ENCODE data around the gene EXD3.
A peak's percentile ranks its signal among the peaks of the same experiment; 100 is the strongest.
"Not testable (repeated sequence)": the region's sequence is repeated elsewhere in the genome, so short reads cannot be mapped to it uniquely, and the experiment has no call there.

The EXD3 gene

DNA sequence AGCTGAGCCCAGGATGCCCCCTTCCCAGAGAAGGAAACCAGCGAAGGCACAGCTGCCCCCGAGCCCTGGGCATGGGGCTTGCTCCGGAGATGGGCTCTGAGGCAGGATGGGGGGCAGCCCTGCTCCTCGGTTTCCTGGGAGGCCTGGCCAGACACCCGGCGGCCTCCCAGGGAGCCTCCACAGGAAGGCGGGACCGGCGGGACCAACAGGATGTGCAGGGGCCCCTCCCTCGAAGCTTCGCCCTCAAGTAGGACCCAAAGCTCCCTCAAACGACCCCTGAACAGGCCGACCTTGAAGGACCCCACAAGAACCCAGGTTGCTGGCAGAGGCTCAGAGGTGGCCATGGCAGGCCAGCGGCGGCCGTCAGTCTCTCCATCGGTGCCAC lies 11.7 kb downstream of the EXD3 start:
- no peak for DNase-seq (ENCODE audit: low read depth in 2 of 2)

DNA sequence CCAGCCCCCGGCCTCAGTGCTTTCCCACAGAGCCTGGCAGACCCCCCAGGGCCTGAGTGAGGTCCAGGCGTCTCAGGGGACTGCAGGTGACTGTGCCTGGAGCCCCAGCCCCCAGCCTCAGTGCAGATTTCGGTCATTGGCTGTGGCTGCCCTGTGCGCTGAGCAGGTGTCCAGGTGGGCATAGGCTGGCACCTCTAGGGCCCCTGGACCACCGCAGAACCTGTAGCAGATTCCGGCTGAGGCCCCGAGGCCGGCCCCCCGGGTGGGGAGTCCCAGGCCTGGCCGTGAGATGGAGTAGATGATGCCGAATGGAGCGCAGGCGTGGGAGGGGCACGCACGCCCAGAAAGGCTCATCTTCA lies 12.1 kb downstream of the EXD3 start:
- DNase-seq (ENCODE audit: low read depth in 2 of 2) = no peak

DNA sequence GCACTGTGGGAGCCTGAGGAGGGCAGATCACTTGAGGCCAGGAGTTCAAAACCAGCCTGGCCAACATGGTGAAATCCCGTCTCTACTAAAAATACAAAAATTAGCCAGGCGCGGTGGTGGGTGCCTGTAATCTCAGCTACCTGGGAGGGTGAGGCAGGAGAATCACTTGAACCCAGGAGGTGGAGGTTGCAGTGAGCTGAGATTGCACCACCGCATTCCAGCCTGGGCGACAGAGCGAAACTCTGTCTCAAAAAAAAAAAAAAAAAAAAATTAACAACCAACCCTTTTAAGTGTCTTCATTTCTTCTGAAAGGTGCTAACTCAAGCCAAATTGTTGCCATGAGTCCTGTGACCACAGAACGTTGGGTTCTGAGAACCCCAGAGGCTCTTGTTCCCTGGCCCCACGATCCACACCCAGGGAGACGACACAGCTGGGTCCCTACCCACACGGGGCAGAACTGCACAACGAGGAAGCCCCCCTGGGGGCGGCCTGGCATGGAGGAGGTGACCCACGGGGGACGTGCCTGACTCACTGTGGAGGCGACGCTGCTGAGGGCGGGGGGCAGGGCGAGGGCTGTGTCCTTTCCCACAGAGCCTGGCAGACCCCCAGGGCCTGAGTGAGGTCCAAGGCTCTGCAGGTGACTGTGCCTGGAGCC lies 12.6 kb downstream of the EXD3 start:
- DNase-seq (ENCODE audit: low read depth in 2 of 2) = not testable (repeated sequence)

DNA sequence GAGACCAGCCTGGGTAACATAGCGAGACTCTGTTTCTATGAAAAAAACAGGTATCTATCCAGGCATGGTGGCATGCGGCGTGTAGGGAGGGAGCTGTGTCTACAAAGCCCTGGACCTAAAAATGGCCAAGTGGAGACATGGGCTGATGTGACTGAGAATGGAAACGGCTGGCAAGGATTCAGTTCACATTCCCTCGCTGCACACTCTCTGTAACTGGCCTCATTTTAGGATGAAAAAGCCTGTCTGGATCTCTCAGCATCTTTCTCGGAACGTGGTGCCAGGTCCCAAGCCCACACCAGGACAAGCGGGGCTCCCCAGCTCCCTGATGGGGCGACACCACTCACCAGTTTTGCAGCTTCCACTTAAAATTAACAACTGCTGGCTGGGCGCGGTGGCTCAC lies 13.4 kb downstream of the EXD3 start:
- no peak for DNase-seq (ENCODE audit: low read depth in 2 of 2)

DNA sequence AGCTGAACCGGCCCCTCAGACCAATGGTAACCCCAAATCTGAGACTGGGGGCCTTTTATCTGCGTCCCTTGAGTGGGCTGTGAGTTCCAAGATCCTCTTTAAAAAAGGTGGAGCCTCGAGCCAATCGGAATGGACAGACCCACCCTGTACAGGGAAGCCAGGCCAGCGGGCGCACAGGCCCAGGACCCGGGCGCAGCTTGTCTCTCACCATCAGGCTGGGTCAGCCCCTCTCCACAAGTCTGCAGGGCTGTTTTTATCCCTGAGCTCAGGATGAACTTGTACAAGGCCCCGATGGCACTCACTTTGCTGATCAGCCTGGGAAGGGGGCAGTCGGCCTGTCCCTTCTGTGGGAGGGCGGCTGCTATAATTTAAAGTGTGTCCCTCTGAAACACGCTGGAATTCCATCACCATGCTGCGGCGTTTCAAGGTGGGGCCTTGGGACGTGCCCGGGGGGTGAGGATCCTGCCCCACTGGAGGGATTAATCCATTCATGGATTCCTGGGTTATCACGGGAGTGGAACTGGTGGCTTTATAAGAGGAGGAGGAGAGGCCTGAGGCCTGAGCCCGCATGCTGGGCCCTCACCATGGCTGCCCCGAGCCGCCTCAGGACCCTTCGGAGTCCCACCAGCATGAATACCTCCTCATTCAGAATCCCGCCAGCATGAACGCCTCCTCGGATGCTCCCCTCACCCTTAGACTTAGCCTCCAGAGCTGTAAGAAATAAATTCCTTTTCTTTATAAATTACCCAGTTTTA lies 14.1 kb downstream of the EXD3 start:
- no peak for DNase-seq (ENCODE audit: low read depth in 2 of 2)

DNA sequence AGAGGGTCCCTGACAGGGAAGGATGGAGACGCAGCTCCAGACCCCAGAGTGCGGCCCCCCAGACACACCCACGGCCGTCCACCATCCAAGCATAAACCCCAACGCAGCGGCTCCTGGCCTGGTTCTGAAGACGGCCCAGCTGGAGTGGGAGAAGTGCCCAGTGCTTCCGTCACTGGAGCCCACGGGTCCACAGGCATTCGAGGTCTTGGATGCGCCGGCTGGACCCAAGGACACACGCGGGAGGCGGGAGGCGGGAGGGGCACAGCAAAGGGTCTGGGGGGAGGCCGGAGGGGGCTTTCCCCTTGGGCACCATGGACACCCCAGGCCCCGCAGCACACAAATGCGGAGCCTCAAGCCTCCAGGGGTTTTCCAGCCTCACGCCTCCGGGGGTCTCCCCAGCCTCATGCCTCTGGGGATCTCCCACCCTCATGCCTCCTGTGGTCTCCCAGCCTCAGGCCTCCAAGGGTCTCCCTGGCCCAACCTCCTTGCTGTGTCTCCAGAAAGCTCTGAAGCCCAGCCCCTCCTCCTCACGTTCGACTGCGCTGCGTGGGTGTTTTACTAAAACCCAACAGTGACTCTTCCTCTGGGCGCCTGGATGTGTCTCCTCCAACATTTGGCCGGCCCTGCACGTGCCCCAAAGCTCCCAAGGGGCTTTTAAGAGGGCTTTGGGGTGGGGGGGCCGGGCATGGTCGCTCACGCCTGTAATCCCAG lies 15.2 kb downstream of the EXD3 start:
- no peak for DNase-seq (ENCODE audit: low read depth in 2 of 2)

DNA sequence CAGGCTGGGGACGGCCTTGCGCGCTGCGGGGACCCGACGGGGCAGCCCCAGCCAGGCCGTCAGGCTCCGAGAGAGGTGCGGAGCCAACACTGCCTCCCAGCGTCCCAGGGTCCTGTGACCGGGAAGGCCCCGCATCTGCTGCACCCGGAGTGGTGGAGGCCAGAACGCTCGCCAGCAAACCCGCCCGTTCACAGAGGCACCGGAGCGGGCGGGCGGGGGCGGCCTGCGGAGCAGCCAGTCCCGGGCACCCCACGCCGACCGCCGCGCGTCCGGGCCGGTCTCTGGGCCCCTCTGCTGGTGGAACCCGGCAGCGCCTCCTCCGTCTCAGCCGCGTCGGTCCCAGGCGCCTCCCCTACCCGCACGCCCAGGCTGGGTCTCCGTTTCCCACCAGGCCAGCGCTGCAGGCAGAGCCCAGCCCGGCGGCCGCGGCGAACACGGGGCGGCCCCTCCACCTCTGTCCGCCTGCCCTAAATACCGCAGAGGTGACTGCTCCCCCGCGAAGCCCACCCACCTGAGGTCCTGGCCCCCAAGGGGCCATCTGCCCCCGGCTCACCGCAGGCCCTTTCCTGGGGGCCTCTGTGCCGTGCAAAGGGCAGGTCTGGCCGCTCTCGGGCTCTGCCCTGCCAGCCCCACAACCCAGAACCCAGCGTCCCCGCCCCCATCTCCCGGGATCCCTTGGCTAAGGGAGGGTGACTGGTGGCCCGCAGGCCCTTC lies 15.9 kb downstream of the EXD3 start:
- peak; percentile 38 to 64 for DNase-seq (ENCODE audit: low read depth in 2 of 2)

DNA sequence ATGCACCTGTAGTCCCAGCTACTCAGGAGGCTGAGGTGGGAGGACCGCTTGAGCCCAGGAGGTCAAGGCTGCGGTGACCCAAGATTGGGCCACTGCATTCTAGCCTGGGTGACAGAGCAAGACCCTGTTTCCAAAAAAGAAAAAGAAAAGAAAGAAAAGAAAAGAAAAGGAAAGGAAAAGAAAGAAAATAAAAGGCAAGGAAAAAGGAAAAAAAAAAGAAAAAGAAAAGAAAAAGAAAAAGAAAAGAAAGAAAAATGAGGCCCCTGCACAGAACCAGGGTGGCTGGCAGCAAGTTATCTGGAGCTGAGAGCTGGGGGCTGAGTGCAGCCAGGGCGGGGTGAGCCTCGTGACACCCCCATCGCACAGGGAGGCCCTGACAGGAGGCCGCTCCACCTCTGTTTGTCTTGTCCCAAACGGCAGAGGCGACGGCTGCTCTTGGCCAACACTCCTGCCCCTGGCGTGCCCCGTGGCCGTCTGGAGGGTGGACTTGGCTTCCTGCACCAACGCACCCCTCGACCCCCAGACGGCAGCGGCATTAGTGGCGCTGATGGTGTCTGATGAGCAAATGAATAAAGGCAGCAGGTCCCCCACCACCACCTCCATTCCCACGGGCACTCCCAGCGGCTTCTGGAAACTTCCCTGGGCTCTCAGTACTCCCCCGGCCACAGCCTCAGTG lies 16.7 kb downstream of the EXD3 start:
- DNase-seq (ENCODE audit: low read depth in 2 of 2) = no peak

DNA sequence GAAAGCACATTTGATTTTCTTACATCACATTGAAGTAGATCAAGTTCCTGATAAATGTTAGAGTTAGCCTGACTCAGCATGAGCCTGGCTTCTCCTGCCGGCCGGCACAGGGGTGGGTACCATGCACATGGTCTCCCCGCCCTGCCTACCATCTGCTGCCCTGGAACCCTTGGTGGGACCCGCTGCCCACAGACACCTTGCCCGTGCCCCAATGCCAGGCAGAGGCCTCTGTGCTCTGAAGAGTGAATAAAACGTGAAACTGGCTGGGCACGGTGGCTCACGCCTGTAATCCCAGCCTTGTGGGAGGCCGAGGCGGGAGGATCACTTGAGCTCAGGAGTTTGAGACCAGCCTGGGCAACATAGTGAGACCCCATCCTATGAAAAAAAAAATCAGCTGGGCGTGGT lies 17.3 kb downstream of the EXD3 start:
- DNase-seq (ENCODE audit: low read depth in 2 of 2) = no peak

DNA sequence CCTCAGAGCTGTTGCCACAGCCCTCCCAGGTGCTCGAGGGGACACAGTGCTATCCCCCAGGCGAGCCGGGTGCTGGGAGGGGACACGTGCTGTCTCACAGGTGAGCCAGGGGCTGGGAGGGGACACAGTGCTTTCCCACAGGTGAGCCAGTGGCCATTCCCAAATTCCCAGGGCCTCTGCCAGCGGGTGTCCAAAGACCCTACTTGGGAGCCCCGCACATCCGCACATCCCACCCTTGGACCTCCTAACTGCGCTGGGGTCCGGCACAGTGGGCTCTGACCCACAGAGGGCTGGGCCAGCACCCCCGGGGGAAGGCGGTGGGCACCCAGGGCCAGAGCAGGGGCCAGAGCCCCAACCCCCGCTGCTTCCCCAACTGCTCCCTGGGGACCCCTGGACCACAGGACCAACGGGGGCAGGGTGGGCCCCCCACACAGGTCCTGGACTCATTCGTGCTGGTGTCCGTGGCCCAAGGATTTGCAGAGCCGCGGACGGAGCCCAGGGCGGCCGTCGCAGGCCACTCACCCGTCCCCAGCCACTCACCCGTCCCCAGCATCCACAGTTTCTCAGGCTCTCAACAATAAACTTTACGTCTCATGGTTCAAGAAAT lies 17.9 kb downstream of the EXD3 start:
- DNase-seq (ENCODE audit: low read depth in 2 of 2) = no peak

DNA sequence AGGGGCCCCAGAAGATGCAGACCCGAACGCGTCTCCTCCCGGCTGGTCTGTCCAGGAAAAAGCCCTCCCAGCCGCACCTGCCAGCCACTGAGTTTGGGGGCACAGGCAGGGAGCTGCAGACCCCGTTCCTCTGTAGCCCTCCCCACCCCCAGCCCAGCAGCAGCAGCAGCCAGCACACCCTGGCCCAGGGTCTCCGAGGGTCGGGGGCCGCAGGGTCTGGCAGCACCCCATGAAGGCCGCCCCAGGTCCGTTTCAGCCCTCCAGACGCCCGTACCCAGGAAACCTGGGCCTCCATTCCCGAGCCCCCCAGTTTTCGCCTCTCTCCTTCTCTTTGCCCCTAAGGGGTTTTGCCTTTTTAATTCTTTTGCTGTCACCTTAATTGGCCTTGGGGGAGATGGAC lies 19.7 kb downstream of the EXD3 start:
- DNase-seq (ENCODE audit: low read depth in 2 of 2) = no peak

DNA sequence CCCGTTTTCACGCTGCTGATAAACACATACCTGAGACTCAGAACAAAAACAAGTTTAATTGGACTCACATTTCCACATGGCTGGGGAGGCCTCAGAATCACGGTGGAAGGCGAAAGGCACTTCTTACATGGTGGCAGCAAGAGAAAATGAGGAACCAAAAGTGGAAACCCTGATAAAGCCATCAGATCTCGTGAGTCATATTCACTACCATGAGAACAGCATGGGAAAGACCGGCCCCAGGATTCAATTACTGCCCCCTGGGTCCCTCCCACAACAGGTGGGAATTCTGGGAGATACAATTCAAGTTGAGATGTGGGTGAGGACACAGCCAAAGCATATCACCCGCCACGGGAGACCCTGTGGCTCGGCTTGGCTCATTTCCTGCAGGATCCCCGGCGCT lies 20.2 kb downstream of the EXD3 start:
- DNase-seq (ENCODE audit: low read depth in 2 of 2) = no peak

DNA sequence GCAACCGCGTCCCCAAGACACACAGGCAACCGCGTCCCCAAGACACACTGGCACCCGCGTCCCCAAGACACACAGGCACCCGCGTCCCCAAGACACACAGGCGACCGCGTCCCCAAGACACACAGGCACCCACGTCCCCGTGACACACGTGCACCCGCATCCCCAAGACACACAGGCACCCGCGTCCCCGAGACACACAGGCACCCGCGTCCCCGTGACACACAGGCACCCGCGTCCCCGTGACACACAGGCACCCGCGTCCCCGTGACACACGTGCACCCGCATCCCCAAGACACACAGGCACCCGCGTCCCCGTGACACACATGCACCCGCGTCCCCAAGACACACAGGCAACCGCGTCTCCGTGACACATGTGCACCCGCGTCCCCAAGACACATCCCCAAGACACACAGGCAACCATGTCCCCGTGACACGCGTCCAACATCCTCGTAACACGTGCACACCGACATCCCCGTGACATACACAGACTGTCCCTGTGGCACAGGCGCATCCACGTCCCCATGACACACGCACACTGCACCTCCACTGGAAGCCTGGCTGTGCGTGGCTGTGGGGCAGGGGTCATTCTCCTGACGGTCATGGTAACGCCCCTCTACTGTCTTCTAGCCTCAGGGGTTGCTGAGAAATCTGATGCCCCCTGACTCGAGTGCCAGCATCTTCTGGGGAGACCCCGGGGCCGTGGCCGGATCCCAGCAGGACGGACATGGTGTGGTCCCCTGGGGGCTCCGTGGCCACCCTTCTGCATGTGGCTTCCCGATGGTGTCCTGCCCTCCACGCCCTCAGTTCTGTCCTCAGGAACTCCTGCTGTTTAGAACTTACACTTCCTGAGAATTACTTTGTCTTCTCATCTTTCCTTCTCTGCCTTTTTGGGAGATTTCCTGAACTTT lies 24.1 kb downstream of the EXD3 start:
- no peak for DNase-seq (ENCODE audit: low read depth in 2 of 2)

DNA sequence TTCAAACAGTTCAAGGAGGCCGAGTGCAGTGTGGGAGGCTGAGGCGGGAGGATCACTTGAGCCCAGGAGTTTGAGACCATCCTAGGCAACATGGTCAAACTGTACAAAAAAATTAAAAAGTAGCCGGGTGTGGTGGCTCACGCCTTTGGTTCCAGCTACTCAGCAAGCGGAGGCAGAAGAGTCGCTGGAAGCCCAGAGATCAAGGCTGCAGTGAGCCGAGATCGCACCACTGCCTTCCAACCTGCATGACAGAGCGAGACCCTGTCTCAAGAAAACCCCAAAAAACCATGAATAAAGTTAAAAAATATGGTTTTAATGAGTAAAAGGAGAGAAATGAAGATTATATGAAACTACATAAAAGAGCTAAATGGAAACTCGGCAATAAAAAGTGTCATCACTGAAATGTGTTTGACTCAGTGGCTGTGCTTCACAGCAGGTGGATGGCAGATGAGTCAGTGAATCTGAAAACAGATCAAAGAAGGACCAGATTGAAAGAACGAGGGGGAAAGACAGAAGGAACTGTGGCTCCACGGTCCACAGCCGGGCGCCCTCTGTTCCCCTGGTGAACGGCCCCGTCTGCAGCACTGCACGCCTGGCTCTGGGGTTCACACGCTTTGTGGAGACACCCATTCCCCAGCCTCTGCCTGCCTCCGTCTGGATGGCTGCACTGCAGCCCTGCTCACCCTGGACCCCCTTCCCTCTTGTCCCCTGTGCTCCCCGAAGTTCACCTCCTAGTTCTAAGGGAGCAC lies 25.1 kb downstream of the EXD3 start:
- DNase-seq (ENCODE audit: low read depth in 2 of 2) = peak in 1 of 2 donors; percentile 35

DNA sequence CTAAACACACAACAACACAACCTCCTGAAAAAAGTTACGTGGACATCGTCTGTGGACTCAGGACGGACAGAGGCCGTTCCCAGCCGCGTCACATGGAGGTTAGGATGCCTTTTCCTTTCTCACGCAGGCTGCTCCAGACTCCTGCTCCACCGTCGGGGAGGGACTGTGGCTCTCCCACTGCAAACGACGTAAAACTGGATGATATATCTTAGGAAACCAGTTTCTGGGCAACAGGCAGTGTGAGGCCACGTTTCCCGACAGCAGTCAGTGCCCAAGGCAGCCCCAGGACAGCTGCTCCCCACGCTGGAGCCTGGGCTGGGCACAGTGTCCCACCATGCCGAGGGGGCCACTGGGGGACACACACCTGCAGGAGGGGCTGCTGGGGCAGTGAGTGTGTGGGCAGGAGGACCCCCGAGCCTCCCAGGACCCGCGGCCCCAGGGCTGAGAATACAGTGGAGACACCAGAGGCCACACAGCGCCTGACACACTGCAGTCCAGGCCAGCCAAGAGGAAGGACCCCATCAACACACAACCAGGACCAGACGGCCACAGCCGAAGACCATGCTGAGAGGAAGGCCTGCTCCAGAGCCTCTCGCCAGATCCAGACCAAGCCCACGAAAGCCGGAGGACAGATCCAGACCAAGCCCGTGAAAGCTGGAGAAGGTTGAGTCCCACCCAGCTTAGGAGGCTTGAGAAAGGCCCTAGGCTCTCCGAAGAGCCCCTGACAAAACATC lies 26.2 kb downstream of the EXD3 start:
- DNase-seq (ENCODE audit: low read depth in 2 of 2) = no peak

DNA sequence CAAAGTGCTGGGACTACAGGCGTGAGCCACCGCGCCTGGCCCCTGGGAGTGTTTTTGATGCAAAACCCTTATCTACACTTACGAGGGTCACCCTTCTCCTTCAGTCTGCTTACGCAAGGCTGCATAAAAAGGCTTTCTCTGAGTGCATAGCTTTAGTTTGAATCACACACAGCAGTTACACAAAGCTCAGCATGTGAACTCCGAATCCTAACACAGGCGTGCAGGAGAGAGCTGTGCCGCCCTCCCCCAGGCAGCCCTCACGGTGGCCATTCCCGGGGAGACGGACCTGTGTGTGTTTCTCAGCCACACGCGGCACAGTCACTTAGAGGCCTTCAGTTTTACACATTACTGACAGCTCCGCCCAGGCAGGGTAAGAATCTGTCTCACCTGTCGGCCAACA lies 26.7 kb downstream of the EXD3 start:
- no peak for DNase-seq (ENCODE audit: low read depth in 2 of 2)

DNA sequence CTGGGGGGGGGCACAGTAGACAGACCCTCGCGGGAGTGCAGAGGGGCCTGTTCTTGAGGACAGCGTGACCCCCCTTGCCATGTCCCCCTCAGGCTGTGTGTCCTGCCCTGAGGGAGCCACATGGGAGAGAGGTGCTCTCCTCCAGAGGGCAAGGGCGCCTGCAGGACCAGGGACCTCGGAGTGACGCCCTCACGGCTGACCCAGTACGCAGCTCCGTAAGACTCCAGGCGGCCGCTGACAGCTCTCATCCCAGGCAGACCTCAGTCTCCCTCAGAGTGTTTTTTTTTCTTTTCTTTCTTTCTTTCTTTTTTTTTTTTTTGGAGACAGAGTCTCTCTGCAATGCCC lies 27.3 kb downstream of the EXD3 start:
- no peak for DNase-seq (ENCODE audit: low read depth in 2 of 2)

DNA sequence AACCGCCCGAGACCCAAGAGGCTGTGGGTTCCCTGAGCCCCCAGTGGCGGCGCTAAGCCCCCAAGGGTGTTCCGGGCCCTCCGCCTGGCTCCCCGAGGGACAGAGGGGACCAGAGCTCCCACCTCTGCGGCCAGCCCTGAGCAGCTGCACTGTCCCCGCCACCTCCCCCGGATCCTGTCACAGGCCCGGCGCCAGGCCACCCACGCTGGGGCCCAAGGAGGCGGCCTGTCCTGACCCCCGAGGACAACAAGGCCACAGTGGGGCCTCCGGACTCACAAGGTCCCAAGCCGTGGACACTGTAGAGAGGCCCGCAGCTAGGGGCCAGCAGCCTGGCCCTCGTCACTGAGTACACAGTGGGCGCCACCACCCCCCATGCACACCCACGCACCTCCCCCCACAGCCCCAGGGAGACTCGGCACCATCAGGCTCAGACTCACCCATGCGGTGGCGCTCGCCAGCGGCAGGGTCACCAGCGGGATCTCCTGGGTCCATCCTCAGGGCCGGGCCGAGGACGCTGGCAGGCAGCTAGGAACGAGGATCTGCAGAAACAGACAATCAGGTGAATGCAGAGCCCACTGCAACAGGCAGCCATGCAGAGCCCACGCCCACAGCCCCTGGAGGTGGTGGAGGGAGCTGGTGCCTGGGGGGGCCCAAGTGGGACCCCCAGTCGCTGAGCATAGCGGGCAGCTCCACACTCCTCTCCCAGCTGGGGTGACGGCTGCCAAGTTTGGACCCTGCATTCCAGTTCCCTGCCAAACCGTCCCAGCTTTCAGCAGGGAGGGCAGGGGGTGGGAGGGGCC lies 27.9 kb downstream of the EXD3 start:
- DNase-seq (ENCODE audit: low read depth in 2 of 2) = no peak
